T-helper 17 cell (primary cell): ENCODE data around the gene S100A4. TPM values are rescaled to one million over a fixed set of nuclear protein-coding genes. Genes with fewer than 3 reads are reported as not detected.
"Not testable (repeated sequence)": the region's sequence is repeated elsewhere in the genome, so short reads cannot be mapped to it uniquely, and the experiment has no call there.

ENCODE experiments used
- ATAC-seq: fragments of 150-1000 bp; cut with Tn5 transposase; 2 replicates; pipeline ENCODE4 v1.10.0; 2021; ENCODE audit warnings: mild to moderate bottlenecking, moderate library complexity
- DNase-seq, 3 donors: peaks; one replicate each; pipeline versions ENCODE4 v3.0.0 to v3.0.0-alpha.2; 2020 to 2021
- H3K9me3 ChIP-seq: one replicate; pipeline ENCODE4 v1.7.0; 2013; ENCODE audit warnings: low read length, mild to moderate bottlenecking; ENCODE audit not compliant: control insufficient read depth, poor library complexity, severe bottlenecking
- H3K27ac Mint-ChIP-seq: one replicate; pipeline ENCODE4 v1.8.0; 2022; ENCODE audit warnings: mild to moderate bottlenecking, moderate library complexity, mixed read lengths
- H3K27me3 Mint-ChIP-seq: one replicate; pipeline ENCODE4 v1.8.0; 2022; ENCODE audit warnings: mixed read lengths
- H3K36me3 Mint-ChIP-seq: one replicate; pipeline ENCODE4 v1.8.0; 2022; ENCODE audit warnings: low read depth, mixed read lengths
- H3K4me1 Mint-ChIP-seq: one replicate; pipeline ENCODE4 v1.8.0; 2022; ENCODE audit warnings: mild to moderate bottlenecking, mixed read lengths
- H3K4me3 Mint-ChIP-seq: one replicate; pipeline ENCODE4 v1.8.0; 2022; ENCODE audit warnings: mild to moderate bottlenecking, moderate library complexity, mixed read lengths
- total RNA-seq, 4 donors: library from RNA in 2 of 4; stranded (reverse) in 2 of 4; gene quantifications; one replicate each; pipeline ENCODE4 v1.2.3 and lab custom pipeline; 2022 to 2026

The S100A4 gene
- total RNA-seq, 2 donors from 2014 or later: 935 to 1,018 TPM

- no peaks in the 10 kb centered on the region for H3K36me3 Mint-ChIP-seq
- no peak overlapping the region for H3K4me3 Mint-ChIP-seq
- H3K9me3 ChIP-seq: no peaks in the 10 kb centered on the region
- H3K27ac Mint-ChIP-seq: no peak overlapping the region
- H3K4me1 Mint-ChIP-seq: peaks cover 20% of the 10 kb centered on the region
- no peak for DNase-seq
- H3K27me3 Mint-ChIP-seq: no peaks in the 10 kb centered on the region
- no peak for ATAC-seq
Observed at GRCh38 chr1:153563483-153563901, 17.9 kb upstream of the S100A4 start.

DNA sequence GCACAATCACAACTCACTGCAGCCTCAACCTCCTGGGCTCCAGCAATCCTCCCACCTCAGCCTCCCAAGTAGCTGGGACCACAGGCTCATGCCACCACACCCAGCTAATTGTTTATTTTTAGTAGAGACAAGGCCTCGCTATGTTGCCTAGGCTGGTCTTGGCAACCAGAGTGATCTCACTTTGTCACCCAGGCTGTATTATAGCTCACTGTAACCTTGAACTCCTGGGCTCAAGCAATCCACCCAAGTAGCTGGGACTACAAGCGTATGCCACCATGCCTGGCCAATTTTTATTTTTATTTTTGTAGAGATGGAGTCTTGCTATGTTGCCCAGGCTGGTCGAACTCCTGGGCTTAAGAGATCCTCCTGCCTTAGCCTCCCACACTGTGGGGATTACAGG, 16.4 kb upstream of the S100A4 start:
- H3K36me3 Mint-ChIP-seq, H3K9me3 ChIP-seq, ATAC-seq, DNase-seq, H3K27me3 Mint-ChIP-seq, H3K27ac Mint-ChIP-seq, H3K4me3 Mint-ChIP-seq: not testable (repeated sequence)
- H3K4me1 Mint-ChIP-seq: peaks cover 11% of the 10 kb centered on the region

DNA sequence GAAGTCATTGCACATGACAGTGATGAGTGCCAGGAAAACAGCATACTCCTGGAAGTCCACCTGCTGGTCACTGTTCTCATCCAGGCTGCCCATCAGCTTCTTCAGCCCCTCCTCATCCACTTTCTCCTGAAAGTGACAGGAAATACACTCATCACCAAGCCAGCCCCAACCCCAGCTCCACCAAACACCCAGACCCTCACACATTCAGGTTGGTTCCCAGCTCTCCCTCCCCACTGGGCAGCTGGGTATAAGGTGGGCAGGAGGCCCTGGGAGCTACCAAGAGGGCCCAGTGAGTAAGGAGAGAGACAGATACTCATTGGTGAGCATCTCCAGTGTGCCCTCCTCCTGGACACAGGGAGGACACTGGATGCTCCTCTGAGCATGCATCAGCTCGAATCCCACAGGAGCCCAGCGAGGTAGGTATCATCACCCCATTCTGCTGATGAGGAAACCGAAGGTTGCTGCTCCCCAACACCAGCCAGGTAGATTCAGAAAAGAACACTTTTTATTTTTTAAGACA, 15.9 kb upstream of the S100A4 start:
- Mint-ChIP-seq H3K36me3 (no peaks in the 10 kb centered on the region), H3K4me1 (peaks cover 6% of the 10 kb centered on the region), H3K4me3 (no peak overlapping the region), H3K27ac (no peak overlapping the region), H3K27me3 (no peaks in the 10 kb centered on the region)
- ATAC-seq (no peak), DNase-seq (no peak)
- H3K9me3 ChIP-seq: no peaks in the 10 kb centered on the region

DNA sequence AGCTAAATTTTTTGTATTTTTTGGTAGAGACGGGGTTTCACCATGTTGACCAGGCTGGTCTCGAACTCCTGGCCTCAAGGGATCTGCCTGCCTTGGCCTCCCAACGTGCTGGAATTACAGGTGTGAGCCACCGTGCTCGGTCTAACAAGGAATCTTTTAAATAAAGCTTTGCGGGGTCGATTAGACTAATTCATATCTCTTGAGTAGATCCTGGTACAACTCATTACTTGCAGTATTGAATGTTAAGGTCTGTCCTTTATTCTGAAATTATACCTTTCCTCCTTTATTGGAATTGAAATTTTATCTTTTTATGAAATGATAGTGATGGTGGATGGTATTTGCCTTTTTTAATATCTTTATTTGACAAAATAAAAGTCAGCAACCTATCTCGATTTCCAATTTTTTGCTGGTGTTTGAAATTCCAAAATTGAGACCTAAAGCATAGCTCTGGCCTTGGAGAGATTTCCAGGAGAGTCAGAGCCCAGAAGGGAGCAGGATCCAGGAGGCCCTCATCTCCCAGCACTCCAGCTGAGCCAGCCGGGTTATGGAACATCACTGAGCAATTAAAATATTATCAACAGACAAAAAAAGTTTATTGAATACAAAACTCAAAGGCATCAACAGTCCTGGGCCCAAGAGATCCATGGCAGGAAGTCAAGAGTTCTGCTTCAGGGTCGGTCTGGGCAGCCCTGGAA, 15.3 kb upstream of the S100A4 start:
- Mint-ChIP-seq H3K4me1 (peaks cover 3% of the 10 kb centered on the region), H3K4me3 (no peak overlapping the region), H3K27me3 (no peaks in the 10 kb centered on the region), H3K36me3 (no peaks in the 10 kb centered on the region), H3K27ac (no peak overlapping the region)
- no peak for ATAC-seq
- no peak for DNase-seq
- H3K9me3 ChIP-seq: no peaks in the 10 kb centered on the region

DNA sequence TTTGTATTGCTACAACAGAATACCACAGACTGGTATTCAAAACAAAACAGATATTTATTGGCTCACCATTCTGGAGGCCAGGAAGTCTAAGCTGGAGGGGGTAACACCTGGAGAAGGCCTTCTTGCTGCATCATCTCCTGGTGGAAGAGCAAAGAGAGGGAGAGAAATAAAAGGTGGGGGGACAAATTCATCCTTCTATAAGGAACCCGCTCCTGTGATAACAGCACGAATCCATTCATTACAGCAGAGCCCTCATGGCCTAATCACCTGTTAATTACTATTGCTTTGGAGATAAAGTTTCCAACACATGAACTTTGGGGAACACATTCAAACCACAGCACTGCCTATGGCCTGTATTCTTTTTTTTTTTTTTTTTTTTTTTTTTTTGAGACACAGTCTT, 14.6 kb upstream of the S100A4 start:
- ATAC-seq: no peak
- Mint-ChIP-seq H3K4me3 (no peak overlapping the region), H3K27ac (no peak overlapping the region), H3K4me1 (no peaks in the 10 kb centered on the region), H3K36me3 (no peaks in the 10 kb centered on the region), H3K27me3 (no peaks in the 10 kb centered on the region)
- no peaks in the 10 kb centered on the region for H3K9me3 ChIP-seq
- no peak for DNase-seq

DNA sequence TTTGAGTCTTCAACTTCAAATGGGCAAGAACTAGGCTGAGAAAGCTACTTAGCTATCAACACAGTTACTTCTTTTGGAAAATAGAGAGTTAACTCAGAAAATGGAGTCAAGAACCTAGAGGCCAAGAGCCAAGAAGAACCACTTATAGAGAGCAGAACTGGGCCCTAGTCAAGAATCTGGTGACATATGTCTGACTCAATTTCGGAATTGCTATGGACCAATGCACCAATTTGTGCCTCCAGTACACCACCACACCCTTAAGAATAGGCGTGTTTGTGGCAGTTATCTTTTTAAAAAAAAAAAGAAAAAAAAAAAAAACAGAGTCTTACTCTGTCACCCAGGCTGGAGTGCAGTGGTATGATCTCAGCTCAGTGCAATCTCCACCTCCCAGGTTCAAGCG, 12.3 kb upstream of the S100A4 start:
- H3K27ac Mint-ChIP-seq: no peak overlapping the region
- DNase-seq (no peak), ATAC-seq (no peak)
- H3K4me3 Mint-ChIP-seq: no peak overlapping the region
- peaks cover 8% of the 10 kb centered on the region for H3K4me1 Mint-ChIP-seq
- H3K9me3 ChIP-seq: no peaks in the 10 kb centered on the region
- H3K36me3 Mint-ChIP-seq: no peaks in the 10 kb centered on the region
- H3K27me3 Mint-ChIP-seq: no peaks in the 10 kb centered on the region

DNA sequence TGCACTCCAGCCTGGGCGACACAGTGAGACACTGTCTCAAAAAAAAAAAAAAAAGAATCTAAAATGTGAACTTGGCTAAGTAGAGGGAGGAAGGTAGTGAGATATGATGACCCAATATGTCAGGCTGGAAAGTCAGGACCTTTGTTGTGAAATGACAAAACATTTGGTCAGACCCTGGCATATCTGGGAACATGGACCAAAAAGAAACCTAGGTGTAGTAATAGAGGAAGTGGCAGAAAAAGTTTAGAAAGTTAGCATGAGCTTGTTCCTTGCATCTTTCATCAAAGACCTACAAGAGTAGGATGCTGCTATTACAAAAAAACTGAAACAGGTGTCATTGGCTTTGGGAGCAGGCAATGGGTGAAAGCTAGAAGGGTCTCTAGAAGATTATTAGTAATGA, 10.7 kb upstream of the S100A4 start:
- H3K9me3 ChIP-seq: no peaks in the 10 kb centered on the region
- no peak for DNase-seq
- peaks cover 10% of the 10 kb centered on the region for H3K4me1 Mint-ChIP-seq
- H3K4me3 Mint-ChIP-seq: no peak overlapping the region
- H3K36me3 Mint-ChIP-seq: no peaks in the 10 kb centered on the region
- H3K27me3 Mint-ChIP-seq: no peaks in the 10 kb centered on the region
- no peak overlapping the region for H3K27ac Mint-ChIP-seq
- no peak for ATAC-seq

- no peak for ATAC-seq
- no peaks in the 10 kb centered on the region for H3K9me3 ChIP-seq
- no peak for DNase-seq
- Mint-ChIP-seq H3K4me3 (no peak overlapping the region), H3K36me3 (no peaks in the 10 kb centered on the region), H3K4me1 (peaks cover 13% of the 10 kb centered on the region), H3K27me3 (no peaks in the 10 kb centered on the region), H3K27ac (peak overlapping the region; percentile 77)
Observed at GRCh38 chr1:153553830-153554541, 8.4 kb upstream of the S100A4 start.

DNA sequence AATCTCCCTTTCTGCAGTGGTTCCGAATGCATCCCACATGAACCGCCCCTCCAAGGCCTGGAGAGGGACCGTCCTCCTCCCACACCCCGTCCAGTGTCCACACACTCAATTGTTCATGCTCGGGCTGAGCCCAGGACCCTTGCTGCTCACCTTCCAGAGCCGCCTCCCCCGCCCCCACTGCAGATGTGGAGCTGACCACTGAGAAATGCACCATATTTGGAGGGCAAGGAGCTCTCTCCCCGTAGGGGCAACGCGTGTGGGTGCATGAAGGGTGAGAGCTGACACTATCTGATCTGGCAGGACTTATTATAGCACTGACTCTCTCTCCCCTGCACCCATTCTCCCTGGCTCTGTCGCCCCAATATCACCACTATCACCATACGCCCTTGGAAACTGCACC, 7.5 kb upstream of the S100A4 start:
- Mint-ChIP-seq H3K4me1 (peaks cover 13% of the 10 kb centered on the region), H3K4me3 (no peak overlapping the region), H3K27ac (peak overlapping the region; percentile 77), H3K36me3 (no peaks in the 10 kb centered on the region), H3K27me3 (no peaks in the 10 kb centered on the region)
- no peaks in the 10 kb centered on the region for H3K9me3 ChIP-seq
- DNase-seq (no peak), ATAC-seq (no peak)

- H3K9me3 ChIP-seq: no peaks in the 10 kb centered on the region
- Mint-ChIP-seq H3K27ac (no peak overlapping the region), H3K27me3 (no peaks in the 10 kb centered on the region), H3K4me3 (no peak overlapping the region), H3K4me1 (peaks cover 13% of the 10 kb centered on the region), H3K36me3 (no peaks in the 10 kb centered on the region)
- no peak for ATAC-seq
- DNase-seq: no peak
Observed at GRCh38 chr1:153552335-153552734, 6.7 kb upstream of the S100A4 start.

GRCh38 chr1:153550827-153551500, 5.4 kb upstream of the S100A4 start:
- H3K4me1 Mint-ChIP-seq: peaks cover 19% of the 10 kb centered on the region
- H3K27ac Mint-ChIP-seq: no peak overlapping the region
- no peaks in the 10 kb centered on the region for H3K36me3 Mint-ChIP-seq
- H3K4me3 Mint-ChIP-seq: no peak overlapping the region
- H3K9me3 ChIP-seq: no peaks in the 10 kb centered on the region
- no peaks in the 10 kb centered on the region for H3K27me3 Mint-ChIP-seq
- ATAC-seq: no peak
- no peak for DNase-seq

GRCh38 chr1:153550398-153550758, 4.8 kb upstream of the S100A4 start:
- Mint-ChIP-seq H3K27me3 (no peaks in the 10 kb centered on the region), H3K27ac (no peak overlapping the region), H3K4me1 (peaks cover 25% of the 10 kb centered on the region), H3K36me3 (peaks cover 2% of the 10 kb centered on the region), H3K4me3 (no peak overlapping the region)
- DNase-seq (no peak), ATAC-seq (no peak)
- no peaks in the 10 kb centered on the region for H3K9me3 ChIP-seq

GRCh38 chr1:153549741-153550397, 4.3 kb upstream of the S100A4 start:
- ATAC-seq (no peak), DNase-seq (no peak)
- H3K9me3 ChIP-seq: no peaks in the 10 kb centered on the region
- no peak overlapping the region for H3K27ac Mint-ChIP-seq
- no peaks in the 10 kb centered on the region for H3K27me3 Mint-ChIP-seq
- no peak overlapping the region for H3K4me3 Mint-ChIP-seq
- H3K4me1 Mint-ChIP-seq: peaks cover 30% of the 10 kb centered on the region
- H3K36me3 Mint-ChIP-seq: peaks cover 7% of the 10 kb centered on the region
